Measurements from ENCODE around the gene CCL19.

CCL19 gene

DNA sequence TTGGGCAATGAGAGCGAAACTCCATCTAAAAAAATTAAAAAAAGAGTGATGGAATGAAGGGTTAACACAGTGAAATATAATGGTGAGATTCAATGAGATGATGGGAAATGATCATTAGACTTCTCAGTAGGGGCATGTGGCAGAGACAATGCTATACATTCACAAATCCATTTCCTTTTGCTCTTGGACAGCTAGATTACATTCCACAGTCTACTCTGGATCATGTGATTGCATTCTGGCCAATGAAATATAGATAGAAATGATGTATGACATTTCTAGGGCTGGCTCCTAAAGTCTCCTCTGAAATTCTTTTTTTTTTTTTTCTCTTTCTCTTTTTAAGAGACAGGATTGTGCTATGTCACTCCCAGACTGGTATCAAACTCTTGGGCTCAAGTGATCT lies 48.4 kb downstream of the CCL19 start:
- no peak for DNase-seq (ENCODE audit: low read depth in 1 of 2, low spot score in 1 of 2)

All from activated T-helper 1 cell treated with anti-CD3 and anti-CD28 coated beads, Interleukin-2, amount 50 U/mL, for 16 hours (primary cell).